ENCODE measurements around the gene ARF1. TPM values are rescaled to one million over a fixed set of nuclear protein-coding genes. Genes with fewer than 3 reads are reported as not detected.

Gene ARF1
- total RNA-seq, 2 donors from 2014 or later, result 478 to 512 TPM

- TF ChIP-seq POLR2AphosphoS5 (IDR thresholded peaks at IDR 0.05), result no peak
- no peak for TF ChIP-seq POLR2A (IDR thresholded peaks at IDR 0.05)
- TF ChIP-seq CTCF (IDR thresholded peaks at IDR 0.05), result no peak
- intact Hi-C loops (cut with DNase I), result loop anchor here (5.0 kb wide), 1 partner anchor 42 kb away; the partner anchor contains the start of gene GJC2
- Histone ChIP-seq H3K36me3 (no peaks in the 10 kb centered on the region), H3K9me3 (no peaks in the 10 kb centered on the region), H3K4me1 (replicated peaks) (peaks cover 6% of the 10 kb centered on the region), H3K27me3 (replicated peaks; ENCODE audit: insufficient read depth) (no peaks in the 10 kb centered on the region), H3K4me3 (no peak overlapping the region), H3K27ac (no peak overlapping the region)
- WGBS, result 79% methylated on average over 9 of the region's 9 CpGs
- DNase-seq (ENCODE audit: low spot score), result no peak
Observed at GRCh38 chr1:228105270-228105995, 22.9 kb downstream of the ARF1 start.

GRCh38 chr1:228105996-228106799 lies 23.7 kb downstream of the ARF1 start:
- peaks cover 6% of the 10 kb centered on the region for H3K4me1 ChIP-seq (replicated peaks)

DNA sequence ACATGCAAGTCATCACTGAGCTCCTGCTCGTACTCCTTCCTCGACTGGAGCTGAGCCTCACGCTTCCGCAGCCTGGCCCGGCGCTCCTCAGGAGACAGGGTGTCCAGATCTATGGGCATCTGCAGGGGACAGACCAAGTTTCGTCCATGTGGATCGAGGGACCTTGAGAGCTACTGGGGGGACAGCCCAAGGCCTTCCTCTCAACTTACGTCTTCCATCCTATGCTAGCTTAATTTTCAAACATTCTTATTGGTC lies 24.2 kb downstream of the ARF1 start:
- intact Hi-C loops (cut with DNase I), result loop anchor here (5.0 kb wide), 1 partner anchor 41 kb away; the partner anchor contains the start of gene GJC2

More at GRCh38 chr1:228105996-228106799, 23.7 kb downstream of the ARF1 start:
- TF ChIP-seq POLR2A (IDR thresholded peaks at IDR 0.05) (no peak), POLR2AphosphoS5 (IDR thresholded peaks at IDR 0.05) (no peak), CTCF (IDR thresholded peaks at IDR 0.05) (no peak)
- Histone ChIP-seq H3K27me3 (replicated peaks; ENCODE audit: insufficient read depth) (no peaks in the 10 kb centered on the region), H3K36me3 (no peaks in the 10 kb centered on the region), H3K27ac (no peak overlapping the region), H3K9me3 (no peaks in the 10 kb centered on the region), H3K4me3 (no peak overlapping the region)
- intact Hi-C loops (cut with DNase I), result loop anchor here (5.0 kb wide), 1 partner anchor 41 kb away; the partner anchor contains the start of gene GJC2
- no peak for DNase-seq (ENCODE audit: low spot score)
- 87% methylated on average over 8 of the region's 8 CpGs for WGBS

GRCh38 chr1:228107636-228108035 lies 25.1 kb downstream of the ARF1 start:
- TF ChIP-seq CTCF (IDR thresholded peaks at IDR 0.05) (no peak), POLR2A (IDR thresholded peaks at IDR 0.05) (no peak), POLR2AphosphoS5 (IDR thresholded peaks at IDR 0.05) (no peak)
- no peak overlapping the region for H3K27ac ChIP-seq
- H3K9me3 ChIP-seq, result no peaks in the 10 kb centered on the region
- no peaks in the 10 kb centered on the region for H3K36me3 ChIP-seq
- WGBS, result 90% methylated on average over 18 of the region's 19 CpGs
- DNase-seq (ENCODE audit: low spot score), result no peak
- no peak overlapping the region for H3K4me3 ChIP-seq
- intact Hi-C loops (cut with DNase I), result loop anchor here (2.0 to 5.0 kb wide), 2 partner anchors 25 to 40 kb away; partner anchors contain the start of genes ARF1 and GJC2
- no peaks in the 10 kb centered on the region for H3K27me3 ChIP-seq (replicated peaks; ENCODE audit: insufficient read depth)
- peaks cover 3% of the 10 kb centered on the region for H3K4me1 ChIP-seq (replicated peaks)

More for the DNA sequence above, 24.2 kb downstream of the ARF1 start:
- no peaks in the 10 kb centered on the region for H3K27me3 ChIP-seq (replicated peaks; ENCODE audit: insufficient read depth)
- DNase-seq (ENCODE audit: low spot score), result no peak
- WGBS, result 84% methylated on average over 9 of the region's 9 CpGs
- H3K9me3 ChIP-seq, result no peaks in the 10 kb centered on the region
- H3K4me1 ChIP-seq (replicated peaks), result peaks cover 6% of the 10 kb centered on the region
- H3K27ac ChIP-seq, result no peak overlapping the region
- no peak overlapping the region for H3K4me3 ChIP-seq
- H3K36me3 ChIP-seq, result no peaks in the 10 kb centered on the region
- TF ChIP-seq POLR2AphosphoS5 (IDR thresholded peaks at IDR 0.05) (no peak), CTCF (IDR thresholded peaks at IDR 0.05) (no peak), POLR2A (IDR thresholded peaks at IDR 0.05) (no peak)
